GM12864 (cell line): ENCODE measurements around the gene KIAA1549.

Source experiments
- DNase-seq: peaks from one replicate; pipeline ENCODE4 v3.0.0-alpha.2; 2011; ENCODE audit warnings: low read depth
- H3K4me3 ChIP-seq: 2 replicates; pipeline ENCODE4 v1.5.1; 2011; ENCODE audit warnings: mild to moderate bottlenecking, low read depth, low read length, control low read depth
- TF ChIP-seq, protein P1 (sequence below): IDR thresholded peaks from 2 replicates; pipeline ENCODE4 v1.5.1; 2011; ENCODE audit warnings: low read depth, mild to moderate bottlenecking, moderate library complexity, low read length, control low read depth, inconsistent platforms; ENCODE audit errors: missing control alignments

Gene KIAA1549

DNA sequence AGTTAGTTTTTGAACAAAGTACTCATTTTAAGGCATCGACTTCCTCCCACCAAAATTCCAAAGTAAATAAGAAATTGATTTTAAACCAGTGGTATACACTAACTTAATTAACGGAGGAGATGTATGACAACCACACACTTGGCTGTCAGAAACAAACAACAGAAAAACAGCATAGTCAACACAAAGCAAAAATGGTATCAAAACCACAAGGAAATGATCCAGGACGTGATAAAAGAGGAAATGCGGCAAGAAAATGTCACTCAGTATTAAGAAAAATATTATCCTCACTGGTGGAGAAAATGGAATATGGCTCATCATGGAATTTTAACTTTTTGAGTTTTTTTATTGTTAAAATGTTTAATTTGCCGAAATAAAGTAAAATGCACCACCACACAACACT, 17.5 kb downstream of the KIAA1549 start:
- no peak for DNase-seq
- no peak overlapping the region for H3K4me3 ChIP-seq
- TF ChIP-seq, protein P1, sequence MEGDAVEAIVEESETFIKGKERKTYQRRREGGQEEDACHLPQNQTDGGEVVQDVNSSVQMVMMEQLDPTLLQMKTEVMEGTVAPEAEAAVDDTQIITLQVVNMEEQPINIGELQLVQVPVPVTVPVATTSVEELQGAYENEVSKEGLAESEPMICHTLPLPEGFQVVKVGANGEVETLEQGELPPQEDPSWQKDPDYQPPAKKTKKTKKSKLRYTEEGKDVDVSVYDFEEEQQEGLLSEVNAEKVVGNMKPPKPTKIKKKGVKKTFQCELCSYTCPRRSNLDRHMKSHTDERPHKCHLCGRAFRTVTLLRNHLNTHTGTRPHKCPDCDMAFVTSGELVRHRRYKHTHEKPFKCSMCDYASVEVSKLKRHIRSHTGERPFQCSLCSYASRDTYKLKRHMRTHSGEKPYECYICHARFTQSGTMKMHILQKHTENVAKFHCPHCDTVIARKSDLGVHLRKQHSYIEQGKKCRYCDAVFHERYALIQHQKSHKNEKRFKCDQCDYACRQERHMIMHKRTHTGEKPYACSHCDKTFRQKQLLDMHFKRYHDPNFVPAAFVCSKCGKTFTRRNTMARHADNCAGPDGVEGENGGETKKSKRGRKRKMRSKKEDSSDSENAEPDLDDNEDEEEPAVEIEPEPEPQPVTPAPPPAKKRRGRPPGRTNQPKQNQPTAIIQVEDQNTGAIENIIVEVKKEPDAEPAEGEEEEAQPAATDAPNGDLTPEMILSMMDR, result no peak

DNA sequence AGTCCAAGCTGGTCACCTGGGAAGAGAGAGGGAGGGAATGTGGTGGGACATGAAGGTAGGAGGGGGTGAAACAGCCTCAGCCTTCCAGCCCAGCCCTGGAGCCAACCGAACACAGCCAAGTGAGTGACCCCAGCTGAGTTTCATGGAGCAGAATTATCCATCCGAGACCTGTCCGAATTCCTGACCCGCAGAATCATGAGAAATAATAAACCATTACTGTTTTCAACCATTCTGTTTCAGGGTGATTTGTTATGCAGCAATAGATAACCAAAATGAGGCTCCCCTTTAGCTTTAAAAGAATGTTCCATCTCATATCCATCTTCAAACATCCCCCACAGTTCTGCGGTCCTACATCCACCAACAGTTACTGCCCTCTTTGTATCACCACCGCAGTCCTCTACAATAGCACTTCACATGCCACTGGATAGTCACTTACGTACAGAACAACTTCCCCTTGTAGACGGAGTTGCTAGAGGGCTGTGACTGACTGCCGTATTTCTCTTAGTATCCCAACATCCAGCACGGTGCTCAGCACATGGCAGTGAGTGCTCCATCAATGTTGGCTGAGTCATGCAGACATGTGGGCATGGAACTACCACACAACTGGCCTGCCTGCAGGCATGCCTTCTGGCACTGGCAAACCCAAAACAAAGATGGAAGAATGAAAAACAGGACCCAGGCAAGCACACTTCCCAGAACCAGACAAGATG, 18.5 kb downstream of the KIAA1549 start:
- DNase-seq, result no peak
- TF ChIP-seq, protein P1, result no peak

DNA sequence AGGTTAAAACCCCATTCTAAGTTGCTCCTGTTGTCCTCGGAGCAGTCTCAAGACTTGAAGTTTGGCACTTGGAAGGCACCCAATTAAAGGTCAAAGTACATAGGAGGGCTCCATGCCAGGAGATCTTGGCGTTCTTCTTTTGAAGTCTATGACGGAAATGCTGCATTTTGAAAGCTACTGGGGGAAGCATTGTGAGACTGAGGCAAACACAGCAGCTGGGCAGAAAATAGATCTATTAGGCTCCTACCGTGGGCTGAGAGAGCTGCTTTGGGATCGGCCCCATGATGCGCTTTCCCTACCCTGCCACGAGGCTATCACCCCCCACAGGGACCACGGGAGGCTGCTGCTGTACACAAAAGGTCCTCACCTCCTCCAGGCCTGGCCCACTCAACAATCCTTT, 20.0 kb downstream of the KIAA1549 start:
- no peak overlapping the region for H3K4me3 ChIP-seq
- TF ChIP-seq, protein P1, result no peak
- DNase-seq, result no peak

More for the DNA sequence above, 18.5 kb downstream of the KIAA1549 start:
- H3K4me3 ChIP-seq, result no peak overlapping the region

DNA sequence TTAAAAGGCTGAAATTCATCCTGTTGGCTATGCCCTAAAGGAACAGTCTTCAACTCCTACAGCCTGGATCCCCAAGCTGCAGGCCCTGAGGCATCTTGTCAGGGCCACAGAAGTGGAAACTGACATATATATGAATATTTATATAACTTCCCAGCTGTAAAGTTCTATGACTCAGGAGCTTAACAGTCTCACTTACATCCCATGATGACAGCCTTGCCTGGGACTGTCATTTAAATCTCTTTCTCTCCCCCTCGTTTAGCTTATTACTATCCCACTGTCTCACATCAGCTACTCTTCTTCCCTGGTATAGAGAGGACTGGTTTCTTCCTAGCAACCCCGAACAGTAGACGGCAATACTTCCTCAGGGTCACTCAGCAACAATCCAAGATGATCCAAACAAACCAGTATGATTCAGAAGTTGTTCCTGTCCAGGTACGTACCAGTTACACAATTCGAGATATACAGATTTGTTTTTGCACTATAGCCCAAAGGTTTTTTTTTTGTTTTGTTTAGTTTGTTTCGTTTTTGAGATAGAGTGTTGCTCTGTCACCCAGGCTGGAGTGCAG, 22.7 kb downstream of the KIAA1549 start:
- DNase-seq, result no peak
- H3K4me3 ChIP-seq, result no peak overlapping the region
- TF ChIP-seq, protein P1, result no peak

DNA sequence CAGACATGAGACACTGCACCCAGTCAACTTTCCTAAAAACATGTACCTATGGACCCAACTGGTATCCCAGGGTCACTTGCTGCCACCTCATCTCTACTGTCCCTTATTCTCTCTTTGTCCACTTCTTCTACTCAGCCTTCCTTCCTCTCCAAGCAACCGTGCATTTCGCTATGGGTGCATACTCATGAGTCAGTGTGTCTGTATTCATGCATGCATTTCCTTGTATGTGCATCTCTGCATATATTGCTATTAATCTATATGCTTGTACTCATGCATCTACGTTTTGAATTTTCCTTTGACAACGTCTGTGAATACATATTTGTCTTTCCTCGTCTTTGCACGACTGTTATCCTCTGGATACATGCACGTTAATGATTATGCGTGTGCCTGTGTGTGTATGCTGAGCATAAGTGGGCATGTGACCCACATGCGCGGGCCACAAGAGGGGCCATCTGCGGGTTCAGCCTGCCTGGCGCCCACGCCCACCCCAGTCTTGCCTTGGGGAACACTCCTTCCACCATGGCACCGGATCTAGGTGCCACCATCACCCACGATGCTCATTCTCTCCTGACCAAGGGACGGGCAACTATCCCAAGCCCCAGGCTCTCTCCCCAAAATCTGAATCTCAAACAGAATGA, 23.3 kb downstream of the KIAA1549 start:
- TF ChIP-seq, protein P1, result no peak
- H3K4me3 ChIP-seq, result no peak overlapping the region
- DNase-seq, result no peak

DNA sequence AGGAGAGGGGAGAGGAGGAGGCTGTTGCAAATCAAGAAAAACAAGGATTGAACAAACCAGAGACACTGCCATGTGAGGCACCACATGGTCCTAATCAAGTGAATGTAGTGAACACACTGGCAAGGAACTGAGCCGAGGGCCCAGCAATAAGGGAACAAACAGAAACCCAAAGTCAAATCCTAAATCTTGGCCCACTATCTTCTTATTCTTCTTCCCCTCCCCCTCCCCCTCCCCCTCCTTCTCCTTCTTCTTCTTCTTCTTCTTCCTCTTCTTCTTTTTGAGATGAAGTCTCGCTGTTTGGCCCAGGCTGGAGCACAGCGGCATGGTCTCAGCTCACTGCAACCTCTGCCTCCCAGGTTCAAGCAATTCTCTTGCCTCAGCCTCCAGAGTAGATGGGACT, 24.0 kb downstream of the KIAA1549 start:
- H3K4me3 ChIP-seq, result no peak overlapping the region
- TF ChIP-seq, protein P1, result no peak
- DNase-seq, result no peak
